KMS-11 (cell line): ENCODE measurements around the gene SLC4A2.
"Not testable (repeated sequence)": the region's sequence is repeated elsewhere in the genome, so short reads cannot be mapped to it uniquely, and the experiment has no call there.

ENCODE experiments used
- H2AFZ ChIP-seq: fragments of 200-600 bp; sonication (generic); 2 replicates; pipeline ENCODE4 v1.6.1; 2016; ENCODE audit warnings: antibody characterized with exemption, mixed run types, low read depth
- H3K27ac ChIP-seq: fragments of 200-600 bp; sonication (generic); 2 replicates; pipeline ENCODE4 v1.6.1; 2016; ENCODE audit warnings: mild to moderate bottlenecking, mixed run types
- H3K27me3 ChIP-seq: fragments of 200-600 bp; sonication (generic); 2 replicates; pipeline ENCODE4 v1.6.1; 2017; ENCODE audit warnings: mild to moderate bottlenecking, low read depth, mixed run types, moderate library complexity; ENCODE audit not compliant: insufficient read depth
- H3K36me3 ChIP-seq: fragments of 200-600 bp; sonication (generic); 2 replicates; pipeline ENCODE4 v1.6.1; 2017; ENCODE audit warnings: mild to moderate bottlenecking, mixed run types; ENCODE audit not compliant: insufficient read depth
- H3K4me1 ChIP-seq: fragments of 200-600 bp; sonication (generic); 2 replicates; pipeline ENCODE4 v1.6.1; 2016; ENCODE audit warnings: mild to moderate bottlenecking, low read depth, mixed run types; ENCODE audit not compliant: poor library complexity, severe bottlenecking
- H3K4me2 ChIP-seq: fragments of 200-600 bp; sonication (generic); 2 replicates; pipeline ENCODE4 v1.7.0; 2016; ENCODE audit warnings: mild to moderate bottlenecking, mixed run types
- H3K4me3 ChIP-seq: fragments of 200-600 bp; sonication (generic); IDR thresholded peaks from 2 replicates; pipeline ENCODE4 v1.6.1; 2017; ENCODE audit warnings: low read depth, low read length, mixed read lengths; ENCODE audit not compliant: insufficient read depth
- H3K79me2 ChIP-seq: fragments of 200-600 bp; sonication (generic); 2 replicates; pipeline ENCODE4 v1.6.1; 2016; ENCODE audit warnings: low read depth, mixed run types; ENCODE audit not compliant: insufficient read depth
- H3K9ac ChIP-seq: fragments of 200-600 bp; sonication (generic); 2 replicates; pipeline ENCODE4 v1.6.1; 2016; ENCODE audit warnings: mild to moderate bottlenecking, mixed run types
- H4K20me1 ChIP-seq: fragments of 200-600 bp; sonication (generic); 2 replicates; pipeline ENCODE4 v1.6.1; 2016; ENCODE audit warnings: mild to moderate bottlenecking, mixed run types; ENCODE audit not compliant: insufficient read depth
- TF ChIP-seq, protein P1 (sequence below): fragments of 200-600 bp; sonication (generic); conservative IDR thresholded peaks from 2 replicates; pipeline ENCODE4 v1.6.1; 2017; ENCODE audit warnings: low read depth, mild to moderate bottlenecking, antibody characterized with exemption, low read length, moderate library complexity, mixed read lengths

SLC4A2 gene

DNA sequence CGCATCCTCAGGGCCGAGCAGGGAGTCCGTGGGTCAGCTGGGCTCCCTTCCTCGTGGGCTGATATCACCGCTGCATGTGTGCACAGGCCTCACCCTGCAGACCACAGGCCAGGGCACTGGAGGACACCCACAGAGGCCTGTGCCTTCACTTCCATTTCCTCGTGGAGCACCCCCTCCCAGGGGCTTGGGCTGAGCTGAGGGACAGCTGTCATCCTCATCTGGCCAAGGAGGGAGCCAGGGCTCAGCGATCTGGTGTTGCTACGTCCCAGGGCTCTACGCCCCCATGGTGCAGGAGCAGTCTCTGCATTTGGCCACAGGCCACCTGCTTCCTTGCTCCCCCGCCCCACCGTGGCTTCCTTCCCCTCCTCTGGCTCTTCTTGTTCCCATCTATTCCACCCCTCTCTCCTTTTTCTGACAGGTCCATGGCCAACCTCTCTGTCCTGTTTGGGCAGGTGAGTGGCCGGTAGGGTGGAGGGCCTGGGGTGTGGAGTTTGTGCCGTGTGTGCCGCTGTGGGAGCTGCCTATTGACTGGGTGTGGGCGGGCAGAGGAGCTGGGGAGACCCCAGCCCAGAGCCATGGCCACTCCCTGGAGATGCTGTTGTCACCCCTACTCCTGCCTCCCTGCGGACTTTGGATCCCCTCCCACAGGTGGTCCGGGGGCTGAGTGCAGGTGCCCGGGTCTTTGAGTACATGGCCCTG is 19.4 kb upstream of the SLC4A2 start:
- Histone ChIP-seq H4K20me1 (no peaks in the 10 kb centered on the region), H3K4me1 (peaks cover 12% of the 10 kb centered on the region), H3K27ac (no peak overlapping the region), H3K79me2 (no peaks in the 10 kb centered on the region), H2AFZ (no peak overlapping the region), H3K27me3 (no peaks in the 10 kb centered on the region), H3K4me3 (no peak overlapping the region), H3K9ac (no peak overlapping the region), H3K36me3 (no peaks in the 10 kb centered on the region), H3K4me2 (no peak overlapping the region)
- TF ChIP-seq, protein P1, sequence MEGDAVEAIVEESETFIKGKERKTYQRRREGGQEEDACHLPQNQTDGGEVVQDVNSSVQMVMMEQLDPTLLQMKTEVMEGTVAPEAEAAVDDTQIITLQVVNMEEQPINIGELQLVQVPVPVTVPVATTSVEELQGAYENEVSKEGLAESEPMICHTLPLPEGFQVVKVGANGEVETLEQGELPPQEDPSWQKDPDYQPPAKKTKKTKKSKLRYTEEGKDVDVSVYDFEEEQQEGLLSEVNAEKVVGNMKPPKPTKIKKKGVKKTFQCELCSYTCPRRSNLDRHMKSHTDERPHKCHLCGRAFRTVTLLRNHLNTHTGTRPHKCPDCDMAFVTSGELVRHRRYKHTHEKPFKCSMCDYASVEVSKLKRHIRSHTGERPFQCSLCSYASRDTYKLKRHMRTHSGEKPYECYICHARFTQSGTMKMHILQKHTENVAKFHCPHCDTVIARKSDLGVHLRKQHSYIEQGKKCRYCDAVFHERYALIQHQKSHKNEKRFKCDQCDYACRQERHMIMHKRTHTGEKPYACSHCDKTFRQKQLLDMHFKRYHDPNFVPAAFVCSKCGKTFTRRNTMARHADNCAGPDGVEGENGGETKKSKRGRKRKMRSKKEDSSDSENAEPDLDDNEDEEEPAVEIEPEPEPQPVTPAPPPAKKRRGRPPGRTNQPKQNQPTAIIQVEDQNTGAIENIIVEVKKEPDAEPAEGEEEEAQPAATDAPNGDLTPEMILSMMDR = no peak

DNA sequence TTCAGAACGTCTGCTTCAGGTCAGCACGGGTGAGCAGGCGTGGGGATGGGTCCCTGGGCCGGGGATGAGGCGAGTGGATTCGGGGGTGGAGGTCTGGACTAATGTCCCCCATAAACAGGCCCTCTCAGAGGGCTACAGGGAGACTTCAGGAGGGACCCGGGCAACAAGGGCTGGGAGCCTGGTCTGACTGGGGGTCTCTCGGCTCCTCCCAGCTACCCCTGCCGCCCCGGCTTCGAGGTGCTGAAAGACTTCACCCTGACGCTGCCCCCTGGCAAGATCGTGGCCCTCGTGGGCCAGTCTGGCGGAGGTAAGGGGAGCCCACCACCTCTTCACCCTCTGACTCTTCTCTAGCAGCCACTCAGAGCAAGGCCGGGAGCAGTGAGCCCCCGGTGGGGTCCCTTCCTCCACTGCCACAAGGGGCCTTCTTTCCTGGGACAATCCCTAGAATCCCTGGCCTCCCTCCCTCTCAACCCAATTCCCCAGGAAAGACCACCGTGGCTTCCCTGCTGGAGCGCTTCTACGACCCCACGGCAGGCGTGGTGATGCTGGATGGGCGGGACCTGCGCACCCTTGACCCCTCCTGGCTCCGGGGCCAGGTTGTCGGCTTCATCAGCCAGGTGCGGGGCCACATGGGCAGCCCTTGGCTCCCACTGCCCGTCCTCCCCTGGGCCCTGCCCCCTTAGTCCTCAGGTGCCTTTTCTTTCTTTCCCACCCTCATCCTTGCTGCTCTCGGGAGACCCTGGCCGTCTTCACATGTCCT is 18.6 kb upstream of the SLC4A2 start:
- no peaks in the 10 kb centered on the region for H3K79me2 ChIP-seq
- no peaks in the 10 kb centered on the region for H3K36me3 ChIP-seq
- H3K4me3 ChIP-seq = no peak overlapping the region
- peaks cover 12% of the 10 kb centered on the region for H3K4me1 ChIP-seq
- H3K9ac ChIP-seq = no peak overlapping the region
- no peaks in the 10 kb centered on the region for H4K20me1 ChIP-seq
- no peaks in the 10 kb centered on the region for H3K27me3 ChIP-seq
- no peak overlapping the region for H3K27ac ChIP-seq
- TF ChIP-seq, protein P1 = no peak
- H2AFZ ChIP-seq = no peak overlapping the region
- no peak overlapping the region for H3K4me2 ChIP-seq

DNA sequence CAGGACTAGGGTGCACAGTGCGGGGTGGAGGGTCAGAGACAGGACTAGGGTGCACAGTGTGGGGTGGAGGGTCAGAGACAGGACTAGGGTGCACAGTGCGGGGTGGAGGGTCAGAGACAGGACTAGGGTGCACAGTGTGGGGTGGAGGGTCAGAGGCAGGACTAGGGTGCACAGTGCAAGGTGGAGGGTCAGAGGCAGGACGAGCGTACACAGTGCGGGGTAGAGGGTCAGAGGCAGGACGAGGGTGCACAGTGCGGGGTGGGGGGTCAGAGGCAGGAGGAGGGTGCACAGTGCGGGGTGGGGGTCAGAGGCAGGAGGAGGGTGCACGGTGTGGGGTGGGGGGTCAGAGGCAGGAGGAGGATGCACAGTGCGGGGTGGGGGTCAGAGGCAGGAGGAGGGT is 15.9 kb upstream of the SLC4A2 start:
- H3K27me3 ChIP-seq, H3K79me2 ChIP-seq, H3K9ac ChIP-seq, H3K27ac ChIP-seq, H3K4me3 ChIP-seq, H3K36me3 ChIP-seq, H3K4me2 ChIP-seq, H4K20me1 ChIP-seq, H2AFZ ChIP-seq: not testable (repeated sequence)
- H3K4me1 ChIP-seq = peaks cover 12% of the 10 kb centered on the region

DNA sequence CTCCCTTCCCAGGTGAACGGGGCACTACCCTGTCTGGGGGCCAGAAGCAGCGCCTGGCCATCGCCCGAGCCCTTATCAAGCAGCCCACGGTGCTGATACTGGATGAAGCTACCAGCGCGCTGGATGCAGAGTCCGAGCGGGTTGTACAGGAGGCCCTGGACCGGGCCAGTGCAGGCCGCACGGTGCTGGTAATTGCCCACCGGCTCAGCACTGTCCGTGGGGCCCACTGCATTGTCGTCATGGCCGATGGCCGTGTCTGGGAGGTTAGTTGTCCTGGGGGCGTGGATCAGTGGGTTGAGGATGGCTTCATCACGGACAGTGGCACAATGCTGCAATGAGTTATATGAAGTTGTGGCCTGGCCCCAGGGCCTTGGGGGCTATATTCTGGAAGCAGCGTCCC is 15.4 kb upstream of the SLC4A2 start:
- H3K4me1 ChIP-seq = peaks cover 8% of the 10 kb centered on the region
- no peaks in the 10 kb centered on the region for H3K36me3 ChIP-seq
- no peak overlapping the region for H2AFZ ChIP-seq

More for the DNA sequence above, 15.4 kb upstream of the SLC4A2 start:
- no peaks in the 10 kb centered on the region for H3K79me2 ChIP-seq
- H3K4me3 ChIP-seq = no peak overlapping the region
- no peak overlapping the region for H3K4me2 ChIP-seq
- no peaks in the 10 kb centered on the region; the same call in 1 of the 2 replicates for H3K27me3 ChIP-seq
- no peak overlapping the region for H3K27ac ChIP-seq
- no peak overlapping the region for H3K9ac ChIP-seq
- no peaks in the 10 kb centered on the region for H4K20me1 ChIP-seq
- TF ChIP-seq, protein P1 = no peak
